HEK293 (cell line): ENCODE results near the gene ZNF273.
A peak's percentile ranks its signal among the peaks of the same experiment; 100 is the strongest.

ENCODE experiments used
- CTCF ChIA-PET: fragments of 350-600 bp; formaldehyde crosslinking; extraction: SDS; loops from one replicate; lab custom pipeline; 2021; ENCODE audit warnings: antibody characterized with exemption; lab: Yijun Ruan, JAX
- POLR2A ChIA-PET: fragments of 300-600 bp; formaldehyde crosslinking; extraction: SDS; loops from one replicate; lab custom pipeline; 2020; ENCODE audit warnings: antibody characterized with exemption, inconsistent platforms; lab: Yijun Ruan, JAX
- H3K27ac ChIP-seq: fragments of 200-500 bp; sonication (Bioruptor generic); 2 replicates; pipeline ENCODE4 v1.5.1; 2014; ENCODE audit warnings: low read depth, low read length, control low read depth, inconsistent platforms; ENCODE audit errors: extremely low read depth
- H3K36me3 ChIP-seq, 2 experiments: fragments of 200-500 bp in 1 of 2; sonication (Bioruptor generic) in 1 of 2; 1 replicate in 1 of 2; 2 replicates in 1 of 2; pipeline ENCODE4 v1.5.1; 2014 to 2017; ENCODE audit warnings: inconsistent platforms in 2 of 2, low read length in 2 of 2; ENCODE audit not compliant: control insufficient read depth in 2 of 2, insufficient read depth in 1 of 2
- H3K4me1 ChIP-seq: fragments of 200-500 bp; sonication (Bioruptor generic); 2 replicates; pipeline ENCODE4 v1.5.1; 2014; ENCODE audit warnings: mild to moderate bottlenecking, low read length, inconsistent platforms; ENCODE audit not compliant: control insufficient read depth, insufficient read depth
- H3K4me3 ChIP-seq: 2 replicates; pipeline ENCODE4 v1.5.1; 2011; ENCODE audit warnings: low read depth, mild to moderate bottlenecking, control low read depth, low read length, moderate library complexity
- H3K9me3 ChIP-seq: fragments of 200-500 bp; sonication (Bioruptor generic); 2 replicates; pipeline ENCODE4 v1.5.1; 2014; ENCODE audit warnings: low read depth, low read length, inconsistent platforms; ENCODE audit not compliant: control insufficient read depth, insufficient read depth
- GFI1B ChIP-seq: fragments of 450-650 bp; formaldehyde crosslinking; IDR thresholded peaks from 2 replicates; pipeline ENCODE4 v1.5.1; 2016; ENCODE audit warnings: missing biosample characterization, missing genetic modification characterization
- SETDB1 ChIP-seq: IDR thresholded peaks from one replicate; pipeline ENCODE4 v1.6.1; 2017; ENCODE audit warnings: mild to moderate bottlenecking, low read length, moderate library complexity, mixed read lengths; ENCODE audit not compliant: insufficient read length
- ZNF274 ChIP-seq, 2 experiments: fragments of 200-500 bp in 1 of 2; fragments of 450-650 bp in 1 of 2; sonication (Bioruptor generic) in 1 of 2; formaldehyde crosslinking in 1 of 2; IDR thresholded peaks; 2 replicates each; pipeline versions ENCODE4 v1.5.1 to v1.6.1; 2014 to 2016; ENCODE audit warnings: borderline replicate concordance in 1 of 2, inconsistent platforms in 1 of 2, low read length in 1 of 2, missing biosample characterization in 1 of 2, missing genetic modification characterization in 1 of 2
- ZNF747 ChIP-seq: fragments of 450-650 bp; formaldehyde crosslinking; IDR thresholded peaks from 2 replicates; pipeline ENCODE4 v1.5.1; 2016; ENCODE audit warnings: missing biosample characterization, missing genetic modification characterization
- TF ChIP-seq, protein P1 (sequence below): fragments of 450-650 bp; formaldehyde crosslinking; conservative IDR thresholded peaks from 2 replicates; pipeline ENCODE4 v1.5.1; 2016; ENCODE audit warnings: low read depth, missing biosample characterization, missing genetic modification characterization

The ZNF273 gene

GRCh38 chr7:64978497-64979203 is 75.6 kb downstream of the ZNF273 start:
- Histone ChIP-seq H3K27ac (no peak overlapping the region), H3K4me1 (no peaks in the 10 kb centered on the region), H3K4me3 (no peak overlapping the region), H3K36me3 (peaks cover 0 to 26% of the 10 kb centered on the region in 2 experiments; a peak in 1 of 3 replicates), H3K9me3 (no peaks in the 10 kb centered on the region)
- peak; percentile 54; the same call in 1 of the 2 replicates for TF ChIP-seq ZNF274 (IDR thresholded peaks at IDR 0.05; ENCODE audit: low read length)
- TF ChIP-seq ZNF274 (tag by site-specific recombination; IDR thresholded peaks at IDR 0.05; ENCODE audit: borderline replicate concordance), result no peak
- no peak for TF ChIP-seq GFI1B (tag by site-specific recombination)
- TF ChIP-seq, protein P1, sequence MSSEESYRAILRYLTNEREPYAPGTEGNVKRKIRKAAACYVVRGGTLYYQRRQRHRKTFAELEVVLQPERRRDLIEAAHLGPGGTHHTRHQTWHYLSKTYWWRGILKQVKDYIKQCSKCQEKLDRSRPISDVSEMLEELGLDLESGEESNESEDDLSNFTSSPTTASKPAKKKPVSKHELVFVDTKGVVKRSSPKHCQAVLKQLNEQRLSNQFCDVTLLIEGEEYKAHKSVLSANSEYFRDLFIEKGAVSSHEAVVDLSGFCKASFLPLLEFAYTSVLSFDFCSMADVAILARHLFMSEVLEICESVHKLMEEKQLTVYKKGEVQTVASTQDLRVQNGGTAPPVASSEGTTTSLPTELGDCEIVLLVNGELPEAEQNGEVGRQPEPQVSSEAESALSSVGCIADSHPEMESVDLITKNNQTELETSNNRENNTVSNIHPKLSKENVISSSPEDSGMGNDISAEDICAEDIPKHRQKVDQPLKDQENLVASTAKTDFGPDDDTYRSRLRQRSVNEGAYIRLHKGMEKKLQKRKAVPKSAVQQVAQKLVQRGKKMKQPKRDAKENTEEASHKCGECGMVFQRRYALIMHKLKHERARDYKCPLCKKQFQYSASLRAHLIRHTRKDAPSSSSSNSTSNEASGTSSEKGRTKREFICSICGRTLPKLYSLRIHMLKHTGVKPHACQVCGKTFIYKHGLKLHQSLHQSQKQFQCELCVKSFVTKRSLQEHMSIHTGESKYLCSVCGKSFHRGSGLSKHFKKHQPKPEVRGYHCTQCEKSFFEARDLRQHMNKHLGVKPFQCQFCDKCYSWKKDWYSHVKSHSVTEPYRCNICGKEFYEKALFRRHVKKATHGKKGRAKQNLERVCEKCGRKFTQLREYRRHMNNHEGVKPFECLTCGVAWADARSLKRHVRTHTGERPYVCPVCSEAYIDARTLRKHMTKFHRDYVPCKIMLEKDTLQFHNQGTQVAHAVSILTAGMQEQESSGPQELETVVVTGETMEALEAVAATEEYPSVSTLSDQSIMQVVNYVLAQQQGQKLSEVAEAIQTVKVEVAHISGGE, result no peak
- TF ChIP-seq SETDB1, result peak; percentile 67
- TF ChIP-seq ZNF747, result no peak
- ChIA-PET CTCF (interaction anchor here (0.6 kb wide), 1 partner anchor 9 kb away, joined by 3 read pairs; no protein-coding TSS in a partner anchor), POLR2A (no interaction called here)
